Lower leg skin (tissue), 4 donors: ENCODE measurements around the gene PACSIN2. TPM values are rescaled to one million over a fixed set of nuclear protein-coding genes. Genes with fewer than 3 reads are reported as not detected.

Experiments used
- DNase-seq, 2 donors: peaks; one replicate each; pipeline ENCODE4 v3.0.0-alpha.2; 2019; ENCODE audit warnings: low spot score in 2 of 2
- H3K4me3 ChIP-seq: fragments of 200-600 bp; sonication (generic); 2 replicates; pipeline ENCODE4 v1.5.1; 2017; ENCODE audit warnings: mild to moderate bottlenecking, low read depth; ENCODE audit not compliant: poor library complexity, severe bottlenecking
- CTCF ChIP-seq, 3 donors: fragments of 450-650 bp; IDR thresholded peaks; one replicate each; pipeline ENCODE4 v1.5.1; 2016; ENCODE audit warnings: antibody characterized with exemption in 3 of 3, mild to moderate bottlenecking in 3 of 3, moderate library complexity in 2 of 3
- POLR2A ChIP-seq, 2 donors: fragments of 450-650 bp; IDR thresholded peaks; one replicate each; pipeline ENCODE4 v1.6.1; 2016 to 2017; ENCODE audit warnings: antibody characterized with exemption in 2 of 2, mild to moderate bottlenecking in 1 of 2, moderate library complexity in 1 of 2
- WGBS, 2 donors: methylation state at CpG; one replicate each; pipeline ENCODE4 v1.1.5; 2018; 5-methylcytosine and 5-hydroxymethylcytosine counted together
- intact Hi-C: fragments of 100-400 bp; cut with DNase I; formaldehyde crosslinking; loops from one replicate; pipeline ENCODE4 v1.15.0; 2023; ENCODE audit warnings: low total_unique reads
- total RNA-seq, 4 donors: library from RNA; depleted of rRNA; stranded (reverse); fragments of >200 nt; gene quantifications; one replicate each; pipeline ENCODE4 v1.1.0, GENCODE V29; 2016

Gene PACSIN2
- total RNA-seq, 4 donors from 2014 or later = 46.3 to 88.8 (median 58.2) TPM

GRCh38 chr22:42992886-42993479 lies 22.0 kb downstream of the PACSIN2 start:
- WGBS, 2 donors = 70 to 75% methylated on average over 9 of the region's 9 CpGs
- intact Hi-C loops = no loop called here
- DNase-seq = no peak
- no peak for TF ChIP-seq POLR2A (IDR thresholded peaks at IDR 0.05)
- TF ChIP-seq CTCF (IDR thresholded peaks at IDR 0.05) = no peak
- no peak overlapping the region for H3K4me3 ChIP-seq

- TF ChIP-seq POLR2A (IDR thresholded peaks at IDR 0.05) = no peak
- TF ChIP-seq CTCF (IDR thresholded peaks at IDR 0.05) = no peak
- WGBS, 2 donors = 94 to 97% methylated on average over 3 of the region's 3 CpGs
- intact Hi-C loops = no loop called here
- H3K4me3 ChIP-seq = no peak overlapping the region
- no peak for DNase-seq
Measured at GRCh38 chr22:42992092-42992491, 22.9 kb downstream of the PACSIN2 start.

DNA sequence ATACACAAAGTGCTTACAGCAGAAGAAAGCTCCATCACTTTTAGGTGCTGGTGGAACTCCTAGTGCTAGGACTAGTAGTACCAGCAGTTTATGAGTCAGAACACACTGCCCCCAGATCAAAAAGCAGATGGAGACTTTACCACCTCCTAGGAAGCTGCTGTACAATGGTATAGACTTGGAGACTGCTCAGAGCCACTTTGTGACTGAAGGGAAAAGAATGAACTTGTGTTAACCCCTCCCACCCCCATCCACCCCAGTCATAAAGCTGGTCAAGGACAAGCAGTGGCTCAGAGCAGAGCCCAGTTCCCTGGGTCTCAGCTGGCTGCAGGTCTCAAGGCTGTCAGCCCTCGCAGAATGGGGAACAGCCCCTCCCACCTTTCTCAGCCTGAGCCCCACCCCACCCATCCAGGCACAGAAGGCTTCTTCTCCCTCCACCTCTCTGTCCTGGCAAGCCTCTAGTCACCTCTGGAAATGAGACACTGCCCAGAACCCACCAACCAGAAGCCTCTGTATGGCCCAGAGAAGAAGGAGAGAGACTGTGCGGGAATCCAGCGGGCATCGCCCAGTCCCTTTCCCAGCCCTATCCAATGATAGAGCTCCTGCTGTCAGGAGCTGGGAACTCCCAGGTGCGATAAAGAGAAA lies 23.8 kb downstream of the PACSIN2 start:
- no peak for DNase-seq
- intact Hi-C loops = no loop called here
- H3K4me3 ChIP-seq = no peak overlapping the region
- WGBS, 2 donors = 62 to 69% methylated on average over 5 of the region's 5 CpGs
- TF ChIP-seq CTCF (IDR thresholded peaks at IDR 0.05) = no peak
- no peak for TF ChIP-seq POLR2A (IDR thresholded peaks at IDR 0.05)

- WGBS, 2 donors = 47 to 57% methylated on average over 8 to 9 of the region's 9 CpGs
- intact Hi-C loops = no loop called here
- no peak for TF ChIP-seq CTCF (IDR thresholded peaks at IDR 0.05)
- TF ChIP-seq POLR2A (IDR thresholded peaks at IDR 0.05) = no peak
Measured at GRCh38 chr22:42990131-42990838, 24.7 kb downstream of the PACSIN2 start.

DNA sequence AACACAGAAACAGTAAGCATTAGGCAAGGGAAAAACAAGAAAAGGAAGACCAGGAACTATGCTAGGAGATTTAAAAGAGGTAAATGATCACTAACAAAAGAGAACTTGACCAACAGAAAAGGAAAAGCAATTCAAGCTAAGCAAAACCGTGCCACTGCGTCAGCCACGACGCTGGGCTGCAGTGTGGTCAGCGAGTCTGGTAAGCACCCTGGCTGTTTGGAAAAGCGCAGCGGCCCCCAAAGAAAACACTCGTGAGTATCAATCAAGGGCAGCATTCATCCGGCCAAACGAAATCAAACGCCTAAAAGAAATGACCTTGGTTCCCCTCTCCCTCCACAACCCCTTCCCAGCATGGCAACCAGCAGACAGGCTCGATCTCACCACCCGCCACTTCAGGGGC lies 28.8 kb downstream of the PACSIN2 start:
- 88 to 94% methylated on average over 13 of the region's 13 CpGs for WGBS, 2 donors
- no peak for DNase-seq
- TF ChIP-seq POLR2A (IDR thresholded peaks at IDR 0.05) = no peak
- no peak for TF ChIP-seq CTCF (IDR thresholded peaks at IDR 0.05)

More at GRCh38 chr22:42990131-42990838, 24.7 kb downstream of the PACSIN2 start:
- peak in 1 of 2 donors; percentile 56 for DNase-seq
- no peak overlapping the region for H3K4me3 ChIP-seq

More for the DNA sequence above, 28.8 kb downstream of the PACSIN2 start:
- H3K4me3 ChIP-seq = no peak overlapping the region
- intact Hi-C loops = no loop called here
